IMR-90 (cell line): ENCODE results near the gene TPP2. TPM values are rescaled to one million over a fixed set of nuclear protein-coding genes. Genes with fewer than 3 reads are reported as not detected.

Experiments
- ATAC-seq: fragments of 200-7000 bp; cut with Tn5 transposase; 2 replicates; pipeline ENCODE4 v1.9.1; 2020; ENCODE audit warnings: low read depth, mild to moderate bottlenecking, moderate library complexity
- BruUV-seq: library from RNA; stranded (reverse); fragments of 400-500 nt; replicated peaks from 2 replicates; lab custom pipeline; 2021; lab: Mats Ljungman, UMichigan
- CTCF ChIA-PET: fragments of 300-600 bp; formaldehyde crosslinking; extraction: SDS; loops from one replicate; lab custom pipeline; 2021; ENCODE audit warnings: antibody characterized with exemption; lab: Yijun Ruan, JAX
- POLR2A ChIA-PET: fragments of 300-600 bp; sonication (Branson Sonifier 250); formaldehyde crosslinking; loops from one replicate; lab custom pipeline; 2022; ENCODE audit warnings: antibody characterized with exemption; ENCODE audit not compliant: unreplicated experiment; lab: Charles Lee
- DNase-seq: peaks from one replicate; pipeline ENCODE4 v3.0.0; 2013
- H2AFZ ChIP-seq: replicated peaks from 2 replicates; pipeline ENCODE3; 2013; ENCODE audit warnings: low read length, mild to moderate bottlenecking; ENCODE audit not compliant: poor library complexity
- H2AK5ac ChIP-seq: 2 replicates; pipeline ENCODE4 v1.6.1; 2013; ENCODE audit warnings: low read depth, low read length, inconsistent platforms
- H2AK9ac ChIP-seq: replicated peaks from 2 replicates; pipeline ENCODE3; 2013; ENCODE audit warnings: mild to moderate bottlenecking, low read depth, low read length, moderate library complexity; ENCODE audit not compliant: poor library complexity
- H2BK120ac ChIP-seq: 2 replicates; pipeline ENCODE4 v1.6.1; 2013; ENCODE audit warnings: low read depth, low read length, inconsistent platforms
- H2BK15ac ChIP-seq: 3 replicates; pipeline ENCODE4 v1.6.1; 2013; ENCODE audit warnings: low read depth, low read length, inconsistent platforms
- H2BK20ac ChIP-seq: 2 replicates; pipeline ENCODE4 v1.6.1; 2013; ENCODE audit warnings: low read depth, mild to moderate bottlenecking, inconsistent platforms, low read length, moderate library complexity
- H2BK5ac ChIP-seq: 2 replicates; pipeline ENCODE4 v1.6.1; 2013; ENCODE audit warnings: mild to moderate bottlenecking, low read depth, low read length, inconsistent platforms; ENCODE audit not compliant: poor library complexity, severe bottlenecking
- H3K14ac ChIP-seq: replicated peaks from 2 replicates; pipeline ENCODE4 v1.6.1; 2013; ENCODE audit warnings: low read depth, low read length, inconsistent platforms
- H3K18ac ChIP-seq: 2 replicates; pipeline ENCODE4 v1.6.1; 2013; ENCODE audit warnings: low read depth, low read length, control low read depth
- H3K23ac ChIP-seq: 2 replicates; pipeline ENCODE4 v1.6.1; 2013; ENCODE audit warnings: low read depth, low read length, inconsistent platforms
- H3K27ac ChIP-seq: 2 replicates; pipeline ENCODE4 v1.5.1; 2013; ENCODE audit warnings: mild to moderate bottlenecking, control low read depth, low read length; ENCODE audit not compliant: insufficient read depth
- H3K27me3 ChIP-seq: 2 replicates; pipeline ENCODE4 v1.6.1; 2013; ENCODE audit warnings: low read length; ENCODE audit not compliant: control insufficient read depth, insufficient read depth
- H3K36me3 ChIP-seq: 2 replicates; pipeline ENCODE4 v1.6.1; 2013; ENCODE audit warnings: low read length, mixed read lengths; ENCODE audit not compliant: control insufficient read depth, insufficient read depth
- H3K4ac ChIP-seq: 2 replicates; pipeline ENCODE4 v1.6.1; 2013; ENCODE audit warnings: low read depth, low read length, inconsistent platforms
- H3K4me1 ChIP-seq: 2 replicates; pipeline ENCODE4 v1.6.1; 2013; ENCODE audit warnings: low read length, mixed read lengths; ENCODE audit not compliant: control insufficient read depth, insufficient read depth
- H3K4me2 ChIP-seq: 2 replicates; pipeline ENCODE4 v1.6.1; 2013; ENCODE audit warnings: low read depth, mild to moderate bottlenecking, control low read depth, low read length, moderate library complexity
- H3K4me3 ChIP-seq: 2 replicates; pipeline ENCODE4 v1.5.1; 2013; ENCODE audit warnings: low read depth, mild to moderate bottlenecking, control low read depth, low read length, moderate library complexity; ENCODE audit not compliant: insufficient read depth
- H3K56ac ChIP-seq: 2 replicates; pipeline ENCODE4 v1.6.1; 2013; ENCODE audit warnings: low read length, inconsistent platforms; ENCODE audit not compliant: insufficient read depth; ENCODE audit errors: extremely low read depth
- H3K79me1 ChIP-seq, 2 experiments: 2 replicates each; pipeline ENCODE4 v1.6.1; 2013; ENCODE audit warnings: low read length in 2 of 2, inconsistent platforms in 1 of 2, low read depth in 1 of 2
- H3K9ac ChIP-seq: 2 replicates; pipeline ENCODE4 v1.6.1; 2013; ENCODE audit warnings: low read depth, low read length, control low read depth
- H3K9me1 ChIP-seq: 2 replicates; pipeline ENCODE4 v1.6.1; 2013; ENCODE audit warnings: low read length, inconsistent platforms; ENCODE audit not compliant: insufficient read depth
- H3K9me3 ChIP-seq: 2 replicates; pipeline ENCODE4 v1.6.1; 2013; ENCODE audit warnings: low read length; ENCODE audit not compliant: control insufficient read depth, insufficient read depth
- H4K20me1 ChIP-seq: 2 replicates; pipeline ENCODE4 v1.6.1; 2013; ENCODE audit warnings: low read length, inconsistent platforms; ENCODE audit not compliant: insufficient read depth
- H4K5ac ChIP-seq: 2 replicates; pipeline ENCODE4 v1.6.1; 2013; ENCODE audit warnings: mild to moderate bottlenecking, low read depth, low read length, control low read depth
- H4K8ac ChIP-seq, 2 experiments: 2 replicates each; pipeline ENCODE4 v1.6.1; 2013; ENCODE audit warnings: low read depth in 2 of 2, low read length in 2 of 2, control low read depth in 1 of 2, inconsistent platforms in 1 of 2
- H4K91ac ChIP-seq: 2 replicates; pipeline ENCODE4 v1.6.1; 2013; ENCODE audit warnings: low read depth, low read length, inconsistent platforms; ENCODE audit not compliant: insufficient read depth
- BHLHE40 ChIP-seq: fragments of 150-350 bp; IDR thresholded peaks from 2 replicates; pipeline ENCODE4 v1.6.1; 2016; ENCODE audit warnings: mild to moderate bottlenecking, low read depth, low read length
- MAFK ChIP-seq: IDR thresholded peaks from 2 replicates; pipeline ENCODE4 v1.6.1; 2012; ENCODE audit warnings: low read depth, low read length, improper control_type of control experiment
- MXI1 ChIP-seq: IDR thresholded peaks from 2 replicates; pipeline ENCODE4 v1.6.1; 2012; ENCODE audit warnings: low read depth, mild to moderate bottlenecking, low read length, moderate library complexity, borderline replicate concordance
- NFE2L2 ChIP-seq: fragments of 150-350 bp; IDR thresholded peaks from 2 replicates; pipeline ENCODE4 v1.6.1; 2016; ENCODE audit warnings: low read depth, mild to moderate bottlenecking, low read length
- POLR2A ChIP-seq: IDR thresholded peaks from 2 replicates; pipeline ENCODE4 v1.6.1; 2012; ENCODE audit warnings: mild to moderate bottlenecking, low read depth, low read length
- RFX5 ChIP-seq: IDR thresholded peaks from 2 replicates; pipeline ENCODE4 v1.8.0; 2012; ENCODE audit warnings: low read depth, mild to moderate bottlenecking, low read length, moderate library complexity
- SMC3 ChIP-seq: fragments of 150-350 bp; IDR thresholded peaks from 2 replicates; pipeline ENCODE4 v1.6.1; 2016; ENCODE audit warnings: low read depth, mild to moderate bottlenecking, antibody characterized with exemption, low read length, moderate library complexity
- USF2 ChIP-seq: fragments of 150-350 bp; IDR thresholded peaks from 2 replicates; pipeline ENCODE4 v1.6.1; 2017; ENCODE audit warnings: mild to moderate bottlenecking, antibody characterized with exemption, low read length, low read depth
- WGBS, 2 experiments: methylation state at CpG; one replicate each; pipeline versions ENCODE4 v1.1.5 to v1.1.7; 2013; ENCODE audit warnings: missing lambda C conversion rate in 2 of 2; ENCODE audit not compliant: insufficient read length in 1 of 2; ENCODE audit errors: extremely low coverage in 2 of 2; 5-methylcytosine and 5-hydroxymethylcytosine counted together
- dilution Hi-C: fragments of 300-500 bp; cut with HindIII; formaldehyde crosslinking; loops from one replicate; pipeline ENCODE4 v1.14.3; 2018; ENCODE audit warnings: low sequenced_read_pairs; ENCODE audit not compliant: unreplicated experiment
- in situ Hi-C: fragments of 300-500 bp; cut with MboI; formaldehyde crosslinking; loops from 3 replicates; pipeline ENCODE4 v1.14.3; 2019; ENCODE audit warnings: low sequenced_read_pairs, inconsistent platforms, mixed read lengths
- intact Hi-C: fragments of 100-400 bp; cut with micrococcal nuclease; formaldehyde crosslinking; loops from 2 replicates; pipeline ENCODE4 v1.10.0; 2022
- polyA plus RNA-seq, 3 experiments: library from polyadenylated mRNA; depleted of rRNA; stranded (reverse); fragments of >200 nt; gene quantifications; 2 replicates each; pipeline ENCODE4 v1.2.3, GENCODE V29; 2012; ENCODE audit warnings: low replicate concordance in 1 of 3
- total RNA-seq: library from RNA; depleted of rRNA; stranded (reverse); fragments of >200 nt; gene quantifications from 2 replicates; pipeline ENCODE4 v1.2.3, GENCODE V29; 2012

Gene TPP2
- total and polyA plus RNA-seq, 2 of the 4 experiments (the other 2 are of a cell fraction) = 27.6 to 52.9 TPM

GRCh38 chr13:102587916-102588315 lies 8.9 kb upstream of the TPP2 start:
- Histone ChIP-seq H2BK120ac (no peak overlapping the region), H2BK20ac (no peak overlapping the region), H4K91ac (no peak overlapping the region), H4K20me1 (no peaks in the 10 kb centered on the region), H3K9me1 (no peaks in the 10 kb centered on the region), H3K18ac (no peak overlapping the region), H3K4me1 (0 out of 2 replicates have a peak, but pooled peaks cover 2% of the 10 kb centered on the region), H2AK9ac (no peak overlapping the region), H4K8ac (no peak overlapping the region), H3K9ac (no peak overlapping the region), H2AFZ (no peak overlapping the region), H3K27ac (no peak overlapping the region), H3K4me2 (no peak overlapping the region), H3K27me3 (peaks cover 21% of the 10 kb centered on the region), H3K23ac (no peak overlapping the region), H3K56ac (no peak overlapping the region), H3K4me3 (no peak overlapping the region), H3K4ac (no peak overlapping the region), H2BK15ac (no peak overlapping the region), H3K9me3 (no peaks in the 10 kb centered on the region), H2AK5ac (no peak overlapping the region), H2BK5ac (no peak overlapping the region), H3K14ac (no peak overlapping the region), H4K5ac (no peak overlapping the region), H3K79me1 (no peaks in the 10 kb centered on the region), H3K36me3 (no peaks in the 10 kb centered on the region)
- no CpG with 5 or more reads among the region's 2 CpGs for WGBS, 2 experiments
- dilution Hi-C loops (no loop called here), intact Hi-C loops (no loop called here), in situ Hi-C loops (no loop called here)
- CTCF ChIA-PET = no interaction called here
- no TSS peak for BruUV-seq
- DNase-seq (no peak), ATAC-seq (no peak)
- POLR2A ChIA-PET = no interaction called here
- TF ChIP-seq MXI1 = no peak
- no peak for TF ChIP-seq BHLHE40
- no peak for TF ChIP-seq NFE2L2
- TF ChIP-seq POLR2A = no peak
- TF ChIP-seq RFX5 = no peak
- TF ChIP-seq SMC3 = no peak
- no peak for TF ChIP-seq USF2
- TF ChIP-seq MAFK = no peak
